Panc1 (cell line): ENCODE data around the gene CXorf65. TPM values are rescaled to one million over a fixed set of nuclear protein-coding genes. Genes with fewer than 3 reads are reported as not detected.
A peak's percentile ranks its signal among the peaks of the same experiment; 100 is the strongest.

Experiments used
- ATAC-seq: fragments of 200-7000 bp; cut with Tn5 transposase; 2 replicates; pipeline ENCODE4 v1.9.1; 2020; ENCODE audit warnings: mild to moderate bottlenecking, moderate library complexity
- BruUV-seq: library from RNA; stranded (reverse); fragments of 400-500 nt; replicated peaks from 2 replicates; lab custom pipeline; 2021; lab: Mats Ljungman, UMichigan
- CTCF ChIA-PET: fragments of 300-600 bp; sonication (Branson Sonifier 250); formaldehyde crosslinking; loops from one replicate; lab custom pipeline; 2022; ENCODE audit warnings: antibody characterized with exemption; lab: Charles Lee
- POLR2A ChIA-PET: fragments of 300-600 bp; sonication (Branson Sonifier 250); formaldehyde crosslinking; loops from one replicate; lab custom pipeline; 2022; ENCODE audit warnings: antibody characterized with exemption; lab: Charles Lee
- DNase-seq: peaks from one replicate; pipeline ENCODE4 v3.0.0-alpha.2; 2010; ENCODE audit warnings: low read depth, low spot score
- H3K27ac ChIP-seq: 2 replicates; pipeline ENCODE4 v1.5.1; 2011; ENCODE audit warnings: mild to moderate bottlenecking, low read length, inconsistent platforms
- H3K27me3 ChIP-seq: fragments of 200-500 bp; sonication (Bioruptor generic); 2 replicates; pipeline ENCODE4 v1.6.0; 2014; ENCODE audit warnings: low read length, inconsistent platforms; ENCODE audit not compliant: control insufficient read depth, insufficient read depth
- H3K36me3 ChIP-seq: fragments of 200-500 bp; sonication (Bioruptor generic); 2 replicates; pipeline ENCODE4 v1.5.1; 2014; ENCODE audit warnings: inconsistent platforms, mild to moderate bottlenecking, low read length, moderate library complexity; ENCODE audit not compliant: control insufficient read depth, insufficient read depth
- H3K4me1 ChIP-seq: 2 replicates; pipeline ENCODE4 v1.5.1; 2011; ENCODE audit warnings: inconsistent platforms, mild to moderate bottlenecking, low read length, moderate library complexity; ENCODE audit not compliant: control insufficient read depth, insufficient read depth
- H3K4me3 ChIP-seq, 2 experiments: 2 replicates each; pipeline ENCODE4 v1.5.1; 2011 to 2012; ENCODE audit warnings: low read depth in 2 of 2, low read length in 2 of 2, mild to moderate bottlenecking in 2 of 2, inconsistent platforms in 1 of 2, moderate library complexity in 1 of 2
- H3K9me3 ChIP-seq: fragments of 200-500 bp; sonication (Bioruptor generic); 2 replicates; pipeline ENCODE4 v1.5.1; 2014; ENCODE audit warnings: low read depth, mild to moderate bottlenecking, inconsistent platforms, low read length, moderate library complexity; ENCODE audit not compliant: control insufficient read depth, insufficient read depth
- POLR2AphosphoS5 ChIP-seq: IDR thresholded peaks from 2 replicates; pipeline ENCODE4 v1.6.1; 2012; ENCODE audit warnings: mild to moderate bottlenecking, low read depth, low read length, moderate library complexity
- REST ChIP-seq, 2 experiments: IDR thresholded peaks; 2 replicates each; pipeline ENCODE4 v1.6.1; 2011 to 2012; ENCODE audit warnings: low read depth in 2 of 2, control low read depth in 1 of 2, low read length in 1 of 2, mild to moderate bottlenecking in 1 of 2, moderate library complexity in 1 of 2; ENCODE audit not compliant: insufficient read depth in 1 of 2
- SIN3A ChIP-seq: IDR thresholded peaks from 2 replicates; pipeline ENCODE4 v1.6.1; 2012; ENCODE audit warnings: low read depth, mild to moderate bottlenecking, low read length, moderate library complexity, borderline replicate concordance; ENCODE audit not compliant: insufficient read depth
- TCF7L2 ChIP-seq: IDR thresholded peaks from 2 replicates; pipeline ENCODE4 v1.6.1; 2011; ENCODE audit warnings: mild to moderate bottlenecking, low read depth, low read length, inconsistent platforms
- in situ Hi-C: cut with HindIII; loops from 2 replicates; pipeline ENCODE4 v1.10.0; 2016; ENCODE audit warnings: low sequenced_read_pairs, low pct_unique_long_range_greater_than_20kb
- intact Hi-C: fragments of 100-400 bp; cut with micrococcal nuclease; formaldehyde crosslinking; loops from one replicate; pipeline ENCODE4 v1.10.0; 2022; ENCODE audit not compliant: unreplicated experiment
- total RNA-seq: library from RNA; stranded (reverse); gene quantifications from one replicate; pipeline ENCODE4 v1.2.1, GENCODE V29; 2021; ENCODE audit not compliant: unreplicated experiment
- TF ChIP-seq, protein P1 (sequence below): fragments of 450-650 bp; IDR thresholded peaks from 2 replicates; pipeline ENCODE4 v1.5.1; 2017; ENCODE audit warnings: mild to moderate bottlenecking

Gene CXorf65
- total RNA-seq, 1 experiment from 2014 or later: not detected

GRCh38 chrX:71068044-71068918 lies 38.3 kb downstream of the CXorf65 start, which contains the start of gene SNX12:
TSS of gene SNX12 (minus strand) at chrX:71068334. CDS start at chrX:71068306, 28 bp downstream.
- CTCF ChIA-PET: no interaction called here

GRCh38 chrX:71067712-71068043 lies 38.9 kb downstream of the CXorf65 start:
- Histone ChIP-seq H3K4me1 (0 out of 2 replicates have a peak, but pooled peaks cover 3% of the 10 kb centered on the region), H3K27ac (peak overlapping the region; percentile 91), H3K36me3 (no peaks in the 10 kb centered on the region), H3K4me3 (peak overlapping the region; percentile 58 to 87), H3K9me3 (no peaks in the 10 kb centered on the region), H3K27me3 (no peaks in the 10 kb centered on the region; the same call in 1 of the 2 replicates)
- CTCF ChIA-PET: no interaction called here
- in situ Hi-C loops: no loop called here
- intact Hi-C loops: no loop called here
- ATAC-seq (peak; percentile 6), DNase-seq (no peak)
- TF ChIP-seq POLR2AphosphoS5 (no peak), SIN3A (no peak)
- POLR2A ChIA-PET: interaction anchor here (0.6 kb wide), 1 partner anchor 59 kb away, joined by 12 read pairs; no protein-coding TSS in a partner anchor
- BruUV-seq: no TSS peak

More at GRCh38 chrX:71068044-71068918, 38.3 kb downstream of the CXorf65 start, which contains the start of gene SNX12:
- H3K36me3 ChIP-seq: no peaks in the 10 kb centered on the region
- TF ChIP-seq REST (IDR thresholded peaks at IDR 0.05; ENCODE audit: insufficient read depth in 1 of 2, low read depth in 2 of 2, low read length in 1 of 2) (no peak), POLR2AphosphoS5 (peak; percentile 59)
- peak; percentile 97 for ATAC-seq
- in situ Hi-C loops: no loop called here
- peaks cover 1% of the 10 kb centered on the region; the same call in 1 of the 2 replicates for H3K27me3 ChIP-seq
- no peaks in the 10 kb centered on the region for H3K9me3 ChIP-seq
- 0 out of 2 replicates have a peak, but pooled peaks cover 3% of the 10 kb centered on the region for H3K4me1 ChIP-seq
- H3K27ac ChIP-seq: peak within 1 kb of the TSS; percentile 94
- POLR2A ChIA-PET: interaction anchor here (0.6 kb wide), 1 partner anchor 58 kb away, joined by 12 read pairs; no protein-coding TSS in a partner anchor
- intact Hi-C loops: no loop called here
- peak; percentile 76 for DNase-seq
- H3K4me3 ChIP-seq: peak within 1 kb of the TSS; percentile 58 to 87
- no TSS peak for BruUV-seq

DNA sequence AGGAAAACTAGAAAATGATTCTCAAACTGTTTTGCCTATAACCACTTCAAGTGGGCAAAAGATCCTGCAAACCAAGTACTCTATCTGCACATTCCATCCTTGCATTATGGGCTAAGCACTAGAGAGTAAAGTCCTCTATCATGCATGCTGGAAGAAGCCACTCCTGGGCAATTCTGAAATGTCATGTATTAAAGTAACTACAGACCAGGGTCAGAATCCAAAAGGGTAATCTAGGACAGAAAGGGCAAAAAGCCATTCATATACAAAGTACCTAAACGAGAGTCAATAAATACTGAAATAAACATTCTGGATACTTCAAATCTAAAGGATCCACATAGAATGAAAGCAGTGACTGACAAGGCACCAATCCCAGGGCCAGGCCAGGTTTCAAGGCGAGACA lies 39.5 kb downstream of the CXorf65 start:
- Histone ChIP-seq H3K9me3 (no peaks in the 10 kb centered on the region), H3K4me3 (peak overlapping the region; percentile 58 to 87), H3K36me3 (no peaks in the 10 kb centered on the region), H3K27me3 (no peaks in the 10 kb centered on the region), H3K4me1 (0 out of 2 replicates have a peak, but pooled peaks cover 3% of the 10 kb centered on the region), H3K27ac (peak overlapping the region; percentile 91)
- intact Hi-C loops: no loop called here
- ATAC-seq (no peak), DNase-seq (no peak)
- CTCF ChIA-PET: no interaction called here
- in situ Hi-C loops: no loop called here
- POLR2A ChIA-PET: no interaction called here
- BruUV-seq: no TSS peak
- TF ChIP-seq SIN3A (no peak), REST (IDR thresholded peaks at IDR 0.05; ENCODE audit: insufficient read depth in 1 of 2, low read depth in 2 of 2, low read length in 1 of 2) (no peak), TCF7L2 (no peak), POLR2AphosphoS5 (no peak)
- TF ChIP-seq, protein P1, sequence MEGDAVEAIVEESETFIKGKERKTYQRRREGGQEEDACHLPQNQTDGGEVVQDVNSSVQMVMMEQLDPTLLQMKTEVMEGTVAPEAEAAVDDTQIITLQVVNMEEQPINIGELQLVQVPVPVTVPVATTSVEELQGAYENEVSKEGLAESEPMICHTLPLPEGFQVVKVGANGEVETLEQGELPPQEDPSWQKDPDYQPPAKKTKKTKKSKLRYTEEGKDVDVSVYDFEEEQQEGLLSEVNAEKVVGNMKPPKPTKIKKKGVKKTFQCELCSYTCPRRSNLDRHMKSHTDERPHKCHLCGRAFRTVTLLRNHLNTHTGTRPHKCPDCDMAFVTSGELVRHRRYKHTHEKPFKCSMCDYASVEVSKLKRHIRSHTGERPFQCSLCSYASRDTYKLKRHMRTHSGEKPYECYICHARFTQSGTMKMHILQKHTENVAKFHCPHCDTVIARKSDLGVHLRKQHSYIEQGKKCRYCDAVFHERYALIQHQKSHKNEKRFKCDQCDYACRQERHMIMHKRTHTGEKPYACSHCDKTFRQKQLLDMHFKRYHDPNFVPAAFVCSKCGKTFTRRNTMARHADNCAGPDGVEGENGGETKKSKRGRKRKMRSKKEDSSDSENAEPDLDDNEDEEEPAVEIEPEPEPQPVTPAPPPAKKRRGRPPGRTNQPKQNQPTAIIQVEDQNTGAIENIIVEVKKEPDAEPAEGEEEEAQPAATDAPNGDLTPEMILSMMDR: no peak
